ENCODE measurements around the gene HPDL.

Gene HPDL

DNA sequence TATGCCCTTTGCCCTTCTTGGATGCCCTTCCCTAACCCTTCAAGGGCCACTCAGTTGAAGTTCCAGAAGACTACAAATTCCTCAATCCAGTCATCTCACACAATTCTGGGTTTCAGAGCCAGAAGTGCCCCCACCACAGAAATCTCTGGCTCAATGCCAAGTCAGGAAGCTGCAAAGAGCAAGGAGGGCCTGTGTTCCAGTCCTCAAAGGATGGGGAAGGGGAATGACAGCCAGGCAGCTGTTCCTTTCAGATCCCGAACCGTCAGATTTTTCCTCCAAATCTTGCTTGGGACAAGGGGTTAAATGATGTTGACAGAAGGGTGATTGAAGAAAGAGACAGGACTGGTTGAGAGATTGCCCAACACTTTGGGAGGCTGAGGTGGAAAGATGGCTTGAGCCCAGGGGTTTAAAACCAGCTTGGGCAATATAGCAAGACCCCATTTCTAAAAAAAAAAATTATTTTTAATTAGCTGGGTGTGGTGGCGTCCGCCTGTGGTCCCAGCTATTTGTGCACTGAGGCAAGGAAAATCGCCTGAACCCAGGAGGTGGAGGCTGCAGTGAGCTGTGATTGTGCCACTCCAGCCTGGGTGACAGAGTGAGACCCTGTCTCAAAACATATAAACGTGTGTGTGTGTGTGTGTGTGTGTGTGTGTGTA is 716 bp upstream of the HPDL start:
- no peak for DNase-seq

- DNase-seq: no peak
Measured at GRCh38 chr1:45327644-45328515, 1.2 kb downstream of the HPDL start.

DNA sequence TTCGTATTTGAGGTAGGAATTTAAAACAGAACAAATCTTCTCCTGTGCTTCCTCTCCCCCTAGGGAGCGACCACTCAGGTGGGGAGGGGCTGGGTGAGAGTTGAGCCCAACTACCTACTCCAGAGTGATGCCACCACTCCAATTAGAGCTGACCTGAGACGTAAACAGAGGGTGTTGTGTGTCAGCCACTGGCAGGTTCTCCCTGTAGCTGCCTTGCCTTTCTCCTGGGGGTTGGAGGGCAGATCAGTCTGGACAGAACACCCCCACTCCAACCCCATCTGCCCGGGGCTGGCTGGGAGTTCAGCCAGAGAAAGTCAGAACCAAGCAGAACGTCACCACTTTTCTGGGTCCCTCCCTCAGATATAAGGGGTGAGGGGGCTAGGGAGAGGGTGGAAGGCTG is 2.0 kb downstream of the HPDL start:
- DNase-seq: no peak

DNA sequence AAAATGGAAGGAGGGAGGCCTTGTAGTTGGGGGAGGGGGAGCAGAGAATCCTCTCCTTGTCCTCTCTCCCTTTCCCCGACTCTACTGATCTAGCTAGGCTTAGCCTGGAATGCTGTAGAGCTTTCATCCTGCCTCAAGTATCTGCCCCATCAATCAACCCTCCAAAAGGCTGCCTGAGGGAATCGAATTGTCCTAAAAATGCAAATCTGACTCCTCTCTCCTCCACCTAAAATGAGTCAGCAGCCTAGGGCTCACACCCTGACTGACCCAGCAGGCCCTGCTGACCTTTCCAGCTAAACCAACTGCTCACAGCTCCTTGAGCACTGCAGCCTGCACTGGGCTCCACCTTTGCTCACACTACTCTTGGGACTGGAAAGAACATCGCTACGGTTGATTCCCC is 2.8 kb downstream of the HPDL start:
- DNase-seq: no peak

DNA sequence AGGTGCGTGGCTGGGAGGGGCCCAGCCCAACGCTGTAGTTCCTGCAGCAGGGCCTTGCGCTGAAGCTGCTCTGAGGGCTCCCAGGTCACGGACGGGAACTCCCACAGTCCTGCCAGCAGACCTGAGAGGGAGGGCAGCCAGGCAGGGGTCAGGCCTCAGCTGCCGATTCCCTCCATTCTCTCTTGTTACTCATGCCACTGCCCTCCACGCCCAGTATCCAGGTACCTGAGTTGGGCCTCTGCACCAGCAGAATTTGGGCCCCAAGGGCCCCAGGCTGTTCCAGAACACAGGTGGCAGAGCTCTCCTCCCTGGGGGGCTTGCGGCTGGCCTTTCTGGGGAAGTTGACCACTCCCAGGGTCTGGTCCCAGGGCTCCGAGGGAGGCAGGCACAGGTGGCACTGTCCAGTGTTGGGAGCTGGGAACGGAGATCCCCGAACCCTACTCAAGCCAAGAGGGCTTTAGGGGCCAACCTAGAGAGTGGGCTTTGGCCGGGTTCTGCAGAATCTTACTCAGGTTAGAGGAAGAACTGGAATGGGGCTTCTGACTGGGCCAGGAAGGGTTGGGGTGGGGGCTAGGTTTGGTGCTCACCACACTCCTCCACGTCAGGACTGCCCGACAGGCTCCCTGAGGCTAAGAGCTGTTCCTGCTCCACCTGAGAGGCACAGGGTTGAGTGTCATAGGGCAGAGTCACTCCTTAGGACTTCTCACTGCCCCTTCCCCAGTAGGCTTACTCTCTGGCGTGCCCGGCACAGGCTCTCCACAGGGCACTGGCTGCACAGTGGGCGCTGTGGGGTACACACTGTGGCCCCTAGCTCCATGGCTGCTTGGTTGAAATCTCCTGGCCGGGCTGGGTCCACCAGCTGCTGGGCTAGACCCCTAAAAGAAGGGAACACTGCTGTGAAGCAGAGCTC is 5.0 kb downstream of the HPDL start:
- no peak for DNase-seq

GRCh38 chr1:45332346-45332720 is 5.6 kb downstream of the HPDL start:
- DNase-seq: no peak

DNA sequence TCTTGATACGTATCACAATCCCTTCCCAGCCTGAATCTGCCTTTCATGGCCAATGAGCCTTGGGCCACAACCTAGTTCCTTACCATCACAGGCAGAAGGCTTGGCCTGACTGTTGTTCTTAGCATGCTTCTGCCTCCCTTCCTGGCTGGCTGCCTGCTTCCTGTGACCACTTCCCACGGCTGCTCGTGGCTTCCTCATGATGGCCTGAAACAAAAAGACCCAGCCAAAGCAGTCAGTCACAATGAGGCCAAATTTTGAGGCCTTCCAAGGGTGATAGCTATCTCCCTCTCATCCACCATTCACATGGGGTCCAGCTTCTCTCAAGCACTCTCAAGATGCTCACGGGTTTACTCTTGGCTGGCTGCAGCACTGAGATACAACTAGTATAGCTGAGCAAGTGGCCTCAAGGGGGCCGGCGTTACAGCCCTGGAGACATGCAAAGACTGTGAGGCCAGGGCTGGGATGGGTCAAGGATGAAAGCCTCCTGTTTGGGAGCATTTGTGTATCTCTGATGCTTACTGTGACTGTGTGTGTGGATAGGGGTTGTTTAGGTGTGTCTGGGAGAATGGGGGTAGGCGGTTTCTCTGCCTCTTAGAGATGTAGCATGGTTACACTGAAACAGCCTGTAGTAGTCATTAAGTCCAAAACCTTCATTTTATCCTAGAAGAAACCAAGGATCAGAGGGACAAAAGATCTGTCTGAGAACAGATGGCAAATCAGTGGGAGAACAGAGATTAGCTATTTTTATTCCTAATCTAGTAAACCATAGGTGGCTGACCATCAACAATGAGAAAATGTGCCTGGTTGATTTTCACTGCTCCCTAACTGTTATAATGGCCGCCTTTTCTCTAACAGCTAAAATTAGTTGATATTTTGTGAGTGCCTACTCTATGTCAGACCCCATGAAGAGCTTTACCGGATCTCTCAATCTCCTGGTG is 7.9 kb downstream of the HPDL start:
- DNase-seq: no peak

DNA sequence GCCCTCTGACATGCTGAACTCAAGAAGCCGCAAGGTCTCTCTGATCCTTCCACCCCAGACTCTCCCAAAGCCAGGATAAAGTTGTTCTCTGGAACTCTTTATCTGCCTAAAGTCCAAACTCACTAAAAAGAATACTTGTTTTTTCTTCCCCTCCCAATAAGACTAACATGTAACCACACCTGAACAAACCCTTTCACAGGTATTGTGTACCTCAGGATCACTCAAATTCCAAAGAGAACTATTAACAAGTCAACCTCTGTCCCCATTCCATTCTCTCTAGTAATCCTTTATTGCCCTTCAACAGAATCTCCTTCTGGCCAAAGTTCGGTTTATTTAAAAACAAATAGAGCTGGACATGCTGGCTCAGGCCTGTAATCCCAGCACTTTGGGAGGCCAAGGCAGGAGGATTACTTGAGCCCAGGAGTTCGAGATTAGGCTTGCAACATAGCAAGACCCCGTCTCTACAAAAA is 9.2 kb downstream of the HPDL start:
- no peak for DNase-seq

DNA sequence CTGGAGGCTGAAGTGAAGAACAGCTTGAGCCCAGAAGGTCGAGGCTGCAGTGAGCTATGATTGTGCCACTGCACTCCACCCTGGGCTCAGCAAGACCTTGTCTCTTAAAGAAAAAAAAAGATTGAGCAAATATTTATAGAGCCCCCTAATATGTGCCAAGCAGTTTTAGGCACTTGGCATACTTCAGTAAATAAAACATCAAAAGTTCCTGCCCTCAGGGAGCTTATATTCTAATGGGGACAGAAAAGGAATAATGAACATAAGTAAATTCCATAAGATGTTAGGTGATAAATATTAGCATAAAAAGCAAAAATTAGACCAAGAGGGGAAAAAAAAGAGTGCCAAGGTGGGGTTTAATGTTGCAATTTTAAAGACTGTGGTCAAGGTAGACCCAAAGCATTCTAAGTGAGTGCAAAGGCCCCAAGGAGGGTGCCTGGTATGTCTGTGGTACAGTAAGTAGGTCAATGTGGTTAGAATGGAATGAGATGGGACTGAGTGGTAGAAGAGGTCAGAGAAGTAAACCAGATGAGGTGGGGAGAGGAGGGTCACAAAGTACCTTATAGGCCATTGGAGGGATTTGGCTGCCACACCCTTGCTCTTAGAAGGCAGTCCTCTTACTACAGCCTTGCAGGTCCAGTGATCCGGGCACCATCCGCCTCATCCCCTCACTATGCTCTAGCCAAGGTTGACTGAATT is 11.1 kb downstream of the HPDL start:
- no peak for DNase-seq

DNA sequence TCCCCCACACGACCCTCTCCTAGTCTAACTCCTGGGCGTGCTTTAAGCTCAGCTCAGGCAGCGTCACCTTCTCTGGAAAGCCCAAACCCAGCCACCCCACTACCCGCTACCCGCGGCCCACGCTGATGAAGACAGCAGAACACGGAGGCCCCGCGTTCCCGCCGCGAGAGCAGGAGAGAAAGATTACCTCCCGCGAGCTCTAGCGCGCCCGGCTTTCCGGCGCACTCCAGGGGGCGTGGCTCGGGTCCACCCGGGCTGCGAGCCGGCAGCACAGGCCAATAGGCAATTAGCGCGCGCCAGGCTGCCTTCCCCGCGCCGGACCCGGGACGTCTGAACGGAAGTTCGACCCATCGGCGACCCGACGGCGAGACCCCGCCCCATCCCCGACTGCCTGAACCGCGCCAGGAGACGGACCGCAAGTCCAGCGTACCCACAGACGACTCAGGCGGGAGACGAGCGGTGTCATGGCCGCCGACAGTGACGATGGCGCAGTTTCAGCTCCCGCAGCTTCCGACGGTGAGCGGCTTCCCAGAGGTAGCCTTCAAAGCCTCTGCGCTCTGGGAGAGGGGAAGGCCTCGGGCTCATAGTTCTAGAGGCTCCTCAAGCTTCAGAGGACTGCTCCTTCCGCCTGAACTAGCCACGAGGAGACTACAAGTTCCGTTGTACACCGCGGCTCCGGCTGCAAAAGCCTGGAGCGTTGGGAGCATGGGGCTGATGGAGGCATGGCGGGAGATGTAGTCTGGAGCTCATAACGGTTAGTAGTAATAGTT is 13.3 kb downstream of the HPDL start, which contains the start of the genes MUTYH and TOE1:
MUTYH (minus strand) TSS at position 652 of the 770 bp plus-strand sequence. CDS start 5,935 bp downstream, outside the sequence.
TOE1 (plus strand) TSS at position 382 of the 770 bp plus-strand sequence; CDS start at position 465, 83 bp downstream.
- DNase-seq: peak; percentile 99

GRCh38 chr1:45340816-45341466 is 14.2 kb downstream of the HPDL start:
- DNase-seq: peak; percentile 52

GRCh38 chr1:45344499-45344898 is 17.8 kb downstream of the HPDL start:
- DNase-seq: no peak

DNA sequence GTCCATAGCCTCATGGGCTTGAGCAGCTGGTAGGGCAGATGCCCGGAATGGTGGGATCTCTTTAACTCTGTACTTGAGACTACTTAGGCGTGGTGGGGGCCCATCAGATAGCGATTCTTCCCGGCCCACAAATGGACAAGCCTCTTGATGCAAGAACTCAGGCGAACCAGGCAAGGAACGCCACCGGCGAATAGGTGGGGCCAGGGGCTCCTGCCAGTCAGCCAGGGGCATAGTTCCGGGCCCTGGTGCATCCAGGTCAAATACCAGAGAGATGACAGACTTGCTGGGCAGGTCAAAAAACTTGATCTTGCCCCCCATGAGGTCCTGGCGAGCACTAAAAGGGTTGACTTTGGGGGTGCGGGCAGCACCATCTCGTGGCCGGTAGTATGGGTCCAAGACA is 18.3 kb downstream of the HPDL start:
- no peak for DNase-seq

DNA sequence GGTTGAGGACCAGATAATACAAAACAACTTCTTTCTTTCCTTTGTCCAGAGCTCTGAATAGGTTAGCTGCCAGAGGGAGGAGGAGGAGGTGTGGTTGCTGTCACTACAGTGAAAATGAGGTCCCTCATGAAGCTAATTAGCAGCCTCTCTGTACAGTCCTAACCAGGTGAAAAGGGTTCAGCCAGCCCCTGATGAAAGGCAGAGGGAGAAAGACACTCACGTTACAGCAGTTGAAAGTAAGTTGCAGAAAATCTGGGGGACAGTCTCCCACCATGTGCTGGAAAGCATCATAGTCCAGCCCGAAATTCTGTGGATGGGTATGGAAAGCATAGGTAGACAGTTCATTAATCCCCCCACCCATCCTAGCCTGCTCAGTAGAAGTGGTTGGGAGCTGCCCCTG is 19.8 kb downstream of the HPDL start:
- no peak for DNase-seq

DNA sequence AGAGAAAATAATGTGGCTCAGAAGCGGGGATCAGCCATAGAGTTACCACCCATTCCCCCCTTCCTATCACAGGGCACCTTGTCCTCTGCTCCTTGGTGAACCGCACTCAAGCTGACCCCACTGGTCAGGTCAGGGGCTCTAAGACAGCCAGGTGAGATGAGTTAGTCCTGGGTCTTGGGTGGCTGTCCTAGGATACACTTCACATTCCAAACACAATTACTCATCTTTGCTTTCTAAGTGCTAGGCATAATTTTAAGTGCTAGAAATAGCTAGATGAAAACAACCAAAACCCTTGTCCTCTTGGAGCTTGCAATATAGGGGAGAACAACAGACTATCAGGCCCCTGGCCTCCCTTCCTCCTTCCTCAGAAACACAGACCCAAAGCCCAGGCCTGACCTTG is 21.3 kb downstream of the HPDL start:
- no peak for DNase-seq

DNA sequence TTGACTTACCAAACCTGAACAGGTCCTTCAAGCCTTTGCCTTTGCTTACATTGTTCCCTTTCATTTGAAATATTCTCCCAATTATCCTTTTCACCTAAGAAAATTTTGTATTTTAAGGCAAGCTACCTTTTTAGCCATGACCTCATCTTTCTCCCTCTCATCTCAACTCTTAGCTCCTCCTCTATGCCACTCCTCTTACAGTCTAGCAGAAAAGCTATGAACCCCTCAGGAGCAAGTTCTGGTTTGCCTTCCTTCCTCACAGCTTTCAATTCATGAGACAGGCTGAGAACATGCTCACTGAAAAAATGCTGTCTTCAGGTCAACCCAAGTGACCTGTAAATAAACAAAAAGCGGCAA is 21.9 kb downstream of the HPDL start:
- DNase-seq: no peak

DNA sequence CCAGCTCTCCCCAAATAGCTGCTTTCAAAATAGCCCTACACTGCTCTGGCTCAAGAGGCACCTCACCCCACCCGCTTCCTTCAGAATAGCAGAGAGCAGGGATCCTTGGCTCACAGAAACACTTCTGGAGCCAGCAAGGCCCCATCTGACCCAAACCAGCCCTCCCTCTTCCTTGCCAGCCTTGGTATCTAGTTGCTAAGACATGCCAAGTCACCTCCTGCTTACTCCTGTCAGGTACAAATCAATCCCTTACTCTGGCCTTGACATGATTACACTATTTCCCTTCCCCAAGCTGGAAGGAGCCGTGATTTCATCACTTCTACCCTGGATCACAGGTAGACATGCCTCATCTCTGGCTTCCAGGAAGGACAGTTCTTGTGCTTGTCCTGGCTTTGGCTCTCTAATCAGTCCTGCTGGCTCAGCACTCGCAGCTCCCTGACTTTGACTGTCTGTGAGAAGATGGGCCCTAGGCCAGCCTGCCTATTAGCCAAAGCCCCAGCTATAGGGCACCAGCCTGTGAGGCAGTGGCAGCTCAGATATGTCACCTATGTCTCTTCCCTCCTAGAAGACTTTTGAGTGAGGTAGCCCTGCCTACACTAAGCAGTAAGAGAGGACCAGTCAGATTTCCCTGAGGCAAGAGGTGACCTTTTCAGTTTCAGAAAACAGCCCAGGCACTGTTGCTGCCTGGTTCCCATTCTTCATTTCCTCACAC is 22.4 kb downstream of the HPDL start:
- DNase-seq: no peak

GRCh38 chr1:45351508-45351907 is 24.8 kb downstream of the HPDL start:
- no peak for DNase-seq

DNA sequence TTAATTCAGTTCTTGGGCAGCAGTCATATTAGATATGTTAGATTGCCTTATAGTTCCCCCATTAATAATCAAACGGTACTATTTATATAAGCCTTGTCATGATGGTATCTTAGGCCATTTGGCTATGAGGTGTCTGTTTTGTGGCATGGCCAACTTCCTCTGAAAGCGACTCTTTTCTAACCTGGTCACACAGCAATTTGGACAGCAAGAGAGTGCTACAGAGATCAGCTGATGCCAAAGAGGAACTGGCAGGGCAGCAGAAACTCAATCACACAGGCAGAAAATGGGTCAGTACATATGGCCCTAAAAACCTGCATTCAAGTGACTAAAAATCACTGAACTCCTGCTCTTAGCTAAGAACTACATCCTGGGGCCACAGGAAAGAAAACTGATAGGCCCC is 27.0 kb downstream of the HPDL start:
- DNase-seq: no peak

Data from activated CD4-positive, alpha-beta T cell treated with anti-CD3 and anti-CD28 coated beads, Interleukin-2, Interleukin-6, amounts not matched to agents 100 ng/mL and 50 ng/mL, durations not matched to agents 16 hours and 8 hours (primary cell).